C4-2B (cell line): Measurements from ENCODE around the gene AHI1.

ENCODE experiments used
- CTCF ChIP-seq: fragments of 450-650 bp; conservative IDR thresholded peaks from 2 replicates; pipeline ENCODE4 v1.5.1; 2017; ENCODE audit warnings: mild to moderate bottlenecking
- ZFX ChIP-seq: fragments of 450-650 bp; IDR thresholded peaks from 2 replicates; pipeline ENCODE4 v1.6.1; 2017

- no peak for TF ChIP-seq CTCF
- TF ChIP-seq ZFX = no peak
Observed at GRCh38 chr6:135266675-135267074, 230.9 kb downstream of the AHI1 start.
